Spinal cord (tissue), 10 donors: ENCODE measurements around the gene HRAS. TPM values are rescaled to one million over a fixed set of nuclear protein-coding genes. Genes with fewer than 3 reads are reported as not detected.
"Not testable (repeated sequence)": the region's sequence is repeated elsewhere in the genome, so short reads cannot be mapped to it uniquely, and the experiment has no call there.

Source experiments
- DNase-seq, 6 donors: peaks; one replicate each; pipeline versions ENCODE4 v3.0.0 to v3.0.0-alpha.2; 2013 to 2015; ENCODE audit warnings: low spot score in 6 of 6, low read depth in 4 of 6
- H3K27ac ChIP-seq: one replicate; pipeline ENCODE4 v1.5.1; 2013; ENCODE audit warnings: low read depth, low read length, control low read depth
- H3K27me3 ChIP-seq: one replicate; pipeline ENCODE4 v1.6.1; 2013; ENCODE audit warnings: low read length; ENCODE audit not compliant: control insufficient read depth, insufficient read depth
- H3K36me3 ChIP-seq: one replicate; pipeline ENCODE4 v1.6.1; 2013; ENCODE audit warnings: low read length; ENCODE audit not compliant: control insufficient read depth, insufficient read depth
- H3K4me1 ChIP-seq: one replicate; pipeline ENCODE4 v1.6.1; 2013; ENCODE audit warnings: low read length; ENCODE audit not compliant: control insufficient read depth, insufficient read depth
- H3K4me3 ChIP-seq: one replicate; pipeline ENCODE4 v1.5.1; 2013; ENCODE audit warnings: low read depth, low read length, control low read depth
- H3K9me3 ChIP-seq: one replicate; pipeline ENCODE4 v1.6.1; 2013; ENCODE audit warnings: low read length; ENCODE audit not compliant: control insufficient read depth, insufficient read depth
- WGBS: methylation state at CpG from one replicate; pipeline ENCODE4 v1.1.5; 2013; ENCODE audit warnings: missing lambda C conversion rate; ENCODE audit not compliant: insufficient coverage; 5-methylcytosine and 5-hydroxymethylcytosine counted together
- polyA plus RNA-seq, 2 donors: library from polyadenylated mRNA; unstranded; fragments of 120-200 nt; gene quantifications; one replicate each; pipeline ENCODE4 v1.2.1, GENCODE V29; 2013; ENCODE audit not compliant: insufficient read length in 2 of 2
- total RNA-seq, 2 donors: library from RNA; depleted of rRNA in 1 of 2; stranded (reverse); fragments of 120-200 nt in 1 of 2; fragments of >200 nt in 1 of 2; gene quantifications; one replicate each; pipeline versions ENCODE4 v1.2.3 to v1.2.4, GENCODE V29; 2013 to 2014
- donor health status: healthy.

HRAS gene
- total and polyA plus RNA-seq, 4 donors, result 31.7 to 147 (median 99.3) TPM

DNA sequence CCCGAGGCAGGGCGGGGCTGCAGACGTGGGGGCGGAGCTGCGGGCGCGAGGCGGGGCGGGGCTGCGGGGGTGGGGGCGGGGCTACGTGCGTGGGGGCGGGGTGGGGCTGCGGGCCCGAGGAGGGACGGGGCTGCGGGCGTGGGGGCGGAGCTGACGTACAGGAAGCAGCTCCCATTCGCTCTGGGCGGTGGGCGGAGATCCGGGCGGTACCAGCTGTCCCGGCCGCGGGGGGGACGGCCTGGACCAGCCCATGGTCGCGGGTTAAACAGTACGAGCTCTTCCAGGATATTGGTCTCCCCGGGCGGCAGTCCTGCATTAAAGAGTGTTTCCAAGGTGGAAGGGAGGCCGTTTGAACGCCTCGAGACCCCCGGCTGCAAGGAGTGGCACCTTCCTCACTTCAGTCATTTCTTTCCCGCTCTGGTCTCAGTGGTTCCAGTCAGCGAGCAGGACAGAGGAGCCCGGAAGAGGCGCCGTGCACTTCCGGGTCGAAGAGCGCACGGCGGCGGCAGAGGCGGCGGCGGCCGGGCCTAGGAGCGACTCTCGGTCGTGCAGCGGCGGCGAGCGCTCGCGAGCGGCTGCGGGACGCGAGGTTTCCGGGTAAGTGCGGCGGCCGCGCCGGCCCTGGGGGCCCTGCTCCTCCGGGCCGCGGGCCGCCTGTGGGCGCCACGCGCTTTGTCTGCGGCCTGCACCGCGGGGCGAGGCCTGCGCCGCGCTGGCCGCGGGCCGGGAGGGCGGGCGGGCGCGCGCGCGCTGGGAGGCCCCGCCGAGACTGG, 40.8 kb upstream of the HRAS start, which contains the start of gene PHRF1:
TSS of gene PHRF1 (plus strand) at position 475 of the 773 bp plus-strand sequence. CDS start 5,043 bp downstream, outside the sequence.
- H3K4me3 ChIP-seq, result peak within 1 kb of the TSS; percentile 89
- WGBS, result under 1% methylated on average over 78 of the region's 99 CpGs
- peak; percentile 79 to 98 (median 90) for DNase-seq
- H3K4me1 ChIP-seq, result peaks cover 45% of the 10 kb centered on the region
- peaks cover 8% of the 10 kb centered on the region for H3K27me3 ChIP-seq
- H3K9me3 ChIP-seq, result no peaks in the 10 kb centered on the region
- H3K27ac ChIP-seq, result peak within 1 kb of the TSS; percentile 94
- peaks cover 20% of the 10 kb centered on the region for H3K36me3 ChIP-seq

DNA sequence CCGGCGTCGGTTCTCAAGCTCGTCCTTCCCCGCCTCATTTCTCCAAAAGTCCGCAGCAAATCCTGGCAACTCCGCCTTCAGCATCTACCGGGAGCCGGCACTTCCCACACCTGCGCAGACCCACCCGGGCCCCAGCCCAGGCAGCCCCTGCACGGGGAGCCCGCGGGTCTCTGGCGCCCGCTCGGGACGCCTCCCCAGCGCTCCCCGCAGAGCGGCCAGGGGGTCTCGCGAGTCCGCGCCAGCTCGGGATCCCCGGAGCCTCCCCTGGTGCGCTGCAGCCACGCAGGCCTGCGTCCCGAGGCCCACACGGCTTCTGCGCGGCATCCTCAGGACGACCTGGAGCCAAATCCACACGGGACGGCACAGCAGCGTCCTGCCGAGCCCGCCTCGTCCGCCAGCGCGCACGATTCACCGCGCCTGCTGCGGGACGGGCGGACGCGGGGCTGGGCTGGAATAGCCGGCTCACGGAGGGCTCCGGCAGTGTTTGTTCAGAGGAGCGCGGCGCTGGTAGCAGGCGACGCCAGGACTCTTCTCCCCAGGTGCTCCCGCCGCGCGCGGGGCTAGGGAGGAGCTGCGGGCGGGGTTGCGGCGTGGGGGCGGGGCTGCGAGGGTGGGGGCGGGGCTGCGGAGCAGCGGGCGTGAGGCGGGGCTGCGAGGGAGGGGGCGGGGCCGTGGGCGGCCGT, 40.1 kb upstream of the HRAS start:
- no peaks in the 10 kb centered on the region for H3K9me3 ChIP-seq
- H3K27me3 ChIP-seq, result peaks cover 8% of the 10 kb centered on the region
- H3K4me1 ChIP-seq, result peaks cover 45% of the 10 kb centered on the region
- DNase-seq, result peak in 2 of 6 donors; percentile 55 to 85
- H3K27ac ChIP-seq, result no peak overlapping the region
- H3K4me3 ChIP-seq, result peak overlapping the region; percentile 57
- H3K36me3 ChIP-seq, result peaks cover 18% of the 10 kb centered on the region
- WGBS, result under 1% methylated on average over 54 of the region's 81 CpGs

DNA sequence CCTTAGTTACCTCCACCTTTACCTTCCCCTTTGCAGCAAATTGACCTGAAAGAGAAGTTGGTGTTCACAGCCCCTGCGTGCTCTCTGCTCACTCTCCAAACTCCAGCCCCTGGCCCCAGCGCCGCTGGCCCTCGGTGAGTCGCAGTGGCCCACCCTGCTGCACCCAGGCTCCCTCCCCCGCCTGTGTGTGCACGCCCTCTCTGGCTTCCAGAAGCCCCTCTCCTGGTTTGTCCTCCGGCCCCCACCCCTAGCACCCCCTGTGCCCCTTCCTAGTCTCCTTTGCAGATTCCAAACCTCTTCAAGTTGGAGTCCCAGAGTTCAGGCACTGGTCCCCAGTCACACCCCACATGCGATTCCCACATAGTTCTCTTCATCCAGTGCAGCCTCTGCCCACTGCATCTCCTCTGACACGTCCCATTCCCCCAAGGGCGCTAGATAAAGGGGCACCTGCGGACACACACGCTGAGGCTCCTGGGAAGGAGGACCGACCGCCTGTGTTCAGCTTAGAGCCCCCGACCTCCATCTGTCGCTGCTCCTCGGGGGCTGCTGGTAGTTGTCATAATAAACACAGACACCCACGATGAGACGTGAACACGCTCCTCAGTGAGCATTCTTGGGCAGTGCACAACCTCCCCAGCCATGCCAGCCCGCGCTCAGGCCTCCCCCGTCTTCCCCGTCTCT, 39.4 kb upstream of the HRAS start:
- Histone ChIP-seq H3K4me3 (peak overlapping the region; percentile 57), H3K36me3 (peaks cover 18% of the 10 kb centered on the region), H3K27me3 (peaks cover 8% of the 10 kb centered on the region), H3K9me3 (no peaks in the 10 kb centered on the region), H3K4me1 (peaks cover 43% of the 10 kb centered on the region), H3K27ac (no peak overlapping the region)
- no peak for DNase-seq
- 18% methylated on average over 24 of the region's 25 CpGs for WGBS

DNA sequence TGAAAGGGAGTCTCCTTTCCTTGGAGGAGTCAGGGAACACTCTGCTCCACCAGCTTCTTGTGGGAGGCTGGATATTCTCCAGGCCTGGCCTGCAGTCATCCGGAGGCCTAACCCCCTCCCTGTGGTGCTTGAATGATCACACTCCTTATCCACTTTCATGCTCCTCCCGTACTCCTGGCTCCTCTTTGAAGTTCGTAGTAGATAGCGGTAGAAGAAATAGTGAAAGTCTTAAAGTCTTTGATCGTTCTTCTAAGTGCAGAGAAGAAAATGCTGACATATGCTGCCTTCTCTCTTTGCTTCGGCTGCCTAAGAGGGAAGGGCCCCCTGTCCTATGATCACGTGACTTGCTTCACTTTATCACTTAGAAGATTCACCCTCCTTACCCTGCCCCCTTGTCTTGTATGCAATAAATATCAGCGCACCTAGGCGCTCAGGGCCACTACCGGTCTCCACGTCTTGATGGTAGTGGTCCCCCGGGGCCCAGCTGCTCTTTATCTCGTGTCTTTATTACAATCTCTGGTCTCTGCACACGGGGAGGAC, 38.7 kb upstream of the HRAS start:
- not testable (repeated sequence) for H3K27ac ChIP-seq, H3K4me3 ChIP-seq
- peaks cover 16% of the 10 kb centered on the region for H3K36me3 ChIP-seq

DNA sequence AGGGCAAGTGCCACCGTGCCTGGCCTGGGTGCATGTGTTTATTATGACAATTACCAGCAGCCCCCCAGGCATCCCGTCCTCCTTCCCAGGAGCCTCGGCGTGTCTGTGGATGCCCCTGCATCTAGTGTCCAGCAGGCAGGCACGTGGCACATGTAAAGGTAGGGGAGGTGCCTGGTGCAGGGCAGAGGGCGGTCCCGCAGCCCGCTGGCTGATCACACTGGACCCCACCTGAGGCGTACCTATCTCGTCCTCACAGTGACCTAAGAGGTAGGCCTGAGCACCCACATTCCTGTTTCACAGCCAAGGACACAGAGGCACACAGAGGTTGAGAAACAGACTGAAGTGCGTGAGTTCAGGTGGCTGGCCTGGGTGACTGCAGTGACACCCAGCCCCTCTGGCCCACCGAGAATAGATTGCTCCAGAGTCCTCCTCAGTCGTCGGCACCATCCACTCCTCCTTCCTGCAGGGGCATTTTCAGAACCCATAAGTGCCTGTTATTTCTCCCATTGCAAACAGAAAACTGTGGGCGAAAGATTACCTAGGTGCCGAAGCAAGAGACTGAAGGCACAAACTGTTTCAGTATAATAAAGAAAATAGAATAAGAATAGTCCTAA, 37.9 kb upstream of the HRAS start:
- 92% methylated on average over 11 of the region's 16 CpGs for WGBS

More for the DNA sequence above, 38.7 kb upstream of the HRAS start:
- peaks cover 42% of the 10 kb centered on the region for H3K4me1 ChIP-seq
- not testable (repeated sequence) for H3K27me3 ChIP-seq, H3K9me3 ChIP-seq
- DNase-seq, result peak in 1 of 6 donors; percentile 13
- WGBS, result 34% methylated on average over 9 of the region's 14 CpGs

DNA sequence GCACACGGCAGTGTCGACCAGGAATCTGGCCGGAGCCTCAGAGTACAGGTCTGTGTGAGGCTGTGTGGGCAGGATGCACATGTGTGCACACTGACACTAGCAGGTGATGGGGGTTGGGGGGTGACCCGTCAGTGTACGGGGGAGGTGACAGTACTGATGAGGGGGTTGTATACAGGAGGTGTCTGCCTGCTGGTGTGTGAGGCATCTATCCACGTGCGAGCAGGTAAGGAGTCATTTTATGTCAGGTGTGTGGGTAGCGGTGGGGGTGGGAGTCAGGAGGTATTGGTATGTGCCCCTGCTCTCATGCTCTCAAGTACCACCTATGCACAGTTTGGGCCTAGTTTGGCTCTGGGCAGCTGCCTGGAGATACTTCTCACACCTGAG, 36.4 kb upstream of the HRAS start:
- Histone ChIP-seq H3K4me3 (no peak overlapping the region), H3K4me1 (peaks cover 33% of the 10 kb centered on the region), H3K27me3 (peaks cover 8% of the 10 kb centered on the region), H3K9me3 (no peaks in the 10 kb centered on the region), H3K36me3 (peaks cover 4% of the 10 kb centered on the region), H3K27ac (no peak overlapping the region)
- no peak for DNase-seq
- WGBS, result 52% methylated on average over 5 of the region's 8 CpGs

More for the DNA sequence above, 37.9 kb upstream of the HRAS start:
- Histone ChIP-seq H3K27me3 (peaks cover 8% of the 10 kb centered on the region), H3K27ac (no peak overlapping the region), H3K36me3 (peaks cover 8% of the 10 kb centered on the region), H3K4me3 (no peak overlapping the region), H3K4me1 (peaks cover 36% of the 10 kb centered on the region), H3K9me3 (no peaks in the 10 kb centered on the region)
- DNase-seq, result no peak

DNA sequence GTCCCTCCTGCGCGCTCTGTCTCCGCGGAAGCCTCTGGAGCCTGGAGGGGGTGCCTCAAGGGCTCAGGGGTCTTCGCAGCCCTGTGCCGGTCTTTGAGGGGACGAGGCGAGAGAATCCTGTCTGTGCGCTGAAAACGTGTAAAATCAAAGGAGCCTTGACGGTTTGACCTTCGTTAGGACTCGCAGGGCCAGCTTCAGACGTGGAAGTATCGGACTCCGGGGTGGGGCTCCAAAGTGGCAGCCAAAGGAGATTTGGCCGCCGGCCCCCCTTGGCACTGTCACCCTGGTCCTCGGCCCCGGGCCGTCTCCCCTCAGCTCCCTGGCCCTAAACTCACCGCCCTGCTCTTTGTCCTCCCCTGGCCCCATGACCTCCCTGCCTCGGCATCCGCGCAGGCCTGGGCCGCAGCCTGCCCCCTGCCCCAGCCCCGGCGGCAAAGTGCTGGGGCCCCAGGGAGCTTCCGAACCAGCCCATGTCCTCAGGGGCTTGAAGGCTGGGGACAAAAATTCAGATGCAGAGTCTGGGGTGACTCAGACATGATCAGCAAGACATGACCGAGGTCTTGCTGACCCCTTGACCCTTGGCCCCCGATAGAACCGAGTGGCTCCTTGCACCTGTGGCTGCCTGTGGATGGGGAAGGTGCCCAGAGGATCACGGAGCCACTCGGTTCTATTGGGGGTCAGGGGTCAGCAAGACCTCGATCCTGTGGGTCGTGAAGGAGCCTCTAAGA, 33.9 kb upstream of the HRAS start:
- 24% methylated on average over 36 of the region's 36 CpGs for WGBS
- peak overlapping the region; percentile 41 for H3K4me3 ChIP-seq
- peaks cover 10% of the 10 kb centered on the region for H3K36me3 ChIP-seq
- peak in 1 of 6 donors; percentile 12 for DNase-seq
- H3K27me3 ChIP-seq, result no peaks in the 10 kb centered on the region
- H3K4me1 ChIP-seq, result peaks cover 28% of the 10 kb centered on the region
- H3K27ac ChIP-seq, result no peak overlapping the region
- H3K9me3 ChIP-seq, result no peaks in the 10 kb centered on the region

DNA sequence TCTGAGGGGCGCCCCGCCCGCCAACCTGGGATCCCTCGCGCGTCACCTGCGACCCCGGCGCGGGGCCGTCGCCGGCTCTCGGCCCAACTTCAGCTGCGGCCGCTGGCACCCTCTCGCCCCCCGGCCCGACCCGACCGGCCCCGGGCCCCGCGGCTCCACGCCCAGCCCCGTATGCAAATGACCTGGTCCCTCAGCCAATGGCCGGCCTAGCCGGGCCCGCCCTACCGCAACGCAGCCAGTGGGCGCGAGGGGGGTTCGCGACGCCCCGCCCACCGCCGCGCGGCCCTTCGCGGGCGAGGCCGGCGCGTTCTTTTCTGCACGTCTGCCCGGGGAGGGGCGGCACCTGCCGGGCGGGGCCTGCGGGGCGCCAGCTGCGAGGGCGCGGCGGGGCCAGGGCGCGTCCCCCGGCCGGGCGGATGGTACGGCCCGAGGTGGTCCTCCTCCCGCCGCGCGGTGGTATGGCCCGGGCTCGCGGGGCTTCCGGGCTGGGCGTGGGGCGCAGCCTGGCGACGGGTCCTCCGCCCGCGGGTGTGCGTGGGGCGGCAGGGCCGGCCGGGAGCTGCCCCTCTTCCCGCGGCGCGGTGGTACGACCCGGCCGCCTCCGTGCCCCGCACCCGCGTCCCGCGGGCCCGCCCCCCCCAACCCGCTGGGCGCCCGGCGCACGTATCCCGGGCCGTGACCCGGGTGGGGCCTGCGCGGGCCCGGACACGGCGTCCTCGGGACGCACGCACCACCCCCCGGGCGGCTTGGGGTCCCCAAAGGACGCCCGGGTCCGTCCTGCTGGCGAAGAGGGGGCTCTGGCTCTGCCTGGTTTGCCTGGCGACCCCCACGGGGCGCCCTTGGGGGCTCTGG, 33.2 kb upstream of the HRAS start:
- peaks cover 26% of the 10 kb centered on the region for H3K4me1 ChIP-seq
- H3K36me3 ChIP-seq, result peaks cover 18% of the 10 kb centered on the region
- peak in 5 of 6 donors; percentile 69 to 97 (median 86) for DNase-seq
- H3K27ac ChIP-seq, result no peak overlapping the region
- H3K27me3 ChIP-seq, result no peaks in the 10 kb centered on the region
- under 1% methylated on average over 123 of the region's 123 CpGs for WGBS
- no peaks in the 10 kb centered on the region for H3K9me3 ChIP-seq
- peak overlapping the region; percentile 41 for H3K4me3 ChIP-seq
